NCI-H2171 (cell line): ENCODE results near the gene REV1.

Source experiments
- DNase-seq: peaks from one replicate; lab custom pipeline; 2025; lab: John Stamatoyannopoulos, UW

The REV1 gene

DNA sequence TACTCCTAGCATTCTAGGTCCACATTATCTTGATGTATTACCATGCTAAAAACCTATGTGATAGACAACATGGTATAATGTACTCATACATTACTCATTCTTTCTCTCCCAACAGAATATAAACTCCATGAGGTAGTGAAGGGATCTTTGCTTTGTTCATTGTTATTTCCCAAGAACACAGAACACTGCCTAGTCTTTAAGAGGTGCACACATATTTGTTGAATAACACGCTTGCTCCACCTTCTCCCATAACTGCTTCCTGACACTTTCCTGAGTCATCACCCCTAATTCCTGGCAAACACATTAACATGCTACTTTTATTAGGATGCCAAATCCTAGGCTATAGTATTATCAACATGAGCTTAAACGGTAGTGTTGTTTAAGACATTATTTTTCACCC lies 41.3 kb downstream of the REV1 start:
- DNase-seq: no peak

GRCh38 chr2:99445065-99445464 lies 44.8 kb downstream of the REV1 start:
- no peak for DNase-seq

DNA sequence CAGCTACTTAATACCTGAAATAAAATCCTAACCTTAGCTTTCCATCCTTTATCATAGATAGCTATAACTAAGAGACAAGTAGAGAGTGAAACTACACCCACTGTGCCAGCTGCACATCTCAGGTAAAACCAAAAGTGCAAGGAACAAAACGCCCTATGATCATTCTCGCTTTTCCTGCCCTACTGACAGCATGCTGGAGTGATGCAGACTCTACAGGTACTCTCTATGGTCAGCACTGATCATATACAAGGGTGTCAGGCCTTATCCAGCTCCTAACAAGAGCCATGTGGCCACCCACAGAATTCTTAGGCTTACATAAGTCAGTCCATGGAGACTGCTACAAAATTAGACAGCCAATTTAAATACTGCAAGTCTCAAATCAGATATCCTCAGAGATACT lies 45.6 kb downstream of the REV1 start:
- no peak for DNase-seq

- no peak for DNase-seq
Measured at GRCh38 chr2:99442837-99443236, 47.0 kb downstream of the REV1 start.

DNA sequence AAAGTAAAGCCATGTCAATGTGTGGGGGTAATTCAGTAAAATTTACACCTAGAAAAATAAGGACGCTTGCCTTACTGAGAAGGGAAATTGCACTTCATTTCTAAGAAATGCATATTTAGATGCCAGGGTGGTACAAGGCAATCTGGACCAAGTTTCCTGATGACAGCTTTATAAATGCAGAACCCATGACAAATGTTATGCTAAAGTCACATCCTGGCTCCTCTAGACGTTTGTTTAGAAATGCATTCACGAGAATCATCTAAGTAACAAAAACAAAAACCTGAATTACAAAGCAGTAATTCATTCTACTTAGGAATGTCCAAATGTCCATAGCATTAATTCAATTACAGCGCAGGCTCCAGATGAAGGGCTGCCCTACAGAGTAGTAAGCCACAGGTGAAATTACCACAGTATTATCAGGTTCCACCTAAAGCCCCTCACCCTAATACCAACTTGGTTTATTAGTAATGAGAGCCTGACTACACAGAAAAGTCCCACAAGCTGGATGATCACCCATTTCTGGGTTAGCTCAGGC lies 49.8 kb downstream of the REV1 start:
- DNase-seq: no peak

GRCh38 chr2:99436874-99437273 lies 52.9 kb downstream of the REV1 start:
- DNase-seq: no peak

DNA sequence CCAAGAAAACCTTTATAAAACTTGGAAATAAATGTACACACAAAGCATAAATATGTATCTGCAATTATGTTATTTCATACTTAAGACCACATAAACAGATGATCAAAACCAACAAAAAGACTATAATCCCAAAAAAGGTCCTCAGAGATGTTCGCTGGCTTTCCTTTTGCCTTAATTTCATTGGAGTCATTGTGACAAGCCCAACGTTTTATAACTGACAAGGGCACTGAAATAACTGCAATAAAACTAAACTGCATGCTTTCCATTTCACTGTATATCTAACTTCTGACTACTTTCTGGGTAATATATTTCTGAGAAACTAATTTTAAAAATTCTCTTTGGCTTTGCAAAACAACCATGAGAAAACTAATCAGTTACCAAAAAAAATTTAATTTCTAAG lies 56.5 kb downstream of the REV1 start:
- DNase-seq: no peak

- DNase-seq: no peak
Measured at GRCh38 chr2:99431587-99432275, 58.1 kb downstream of the REV1 start.

DNA sequence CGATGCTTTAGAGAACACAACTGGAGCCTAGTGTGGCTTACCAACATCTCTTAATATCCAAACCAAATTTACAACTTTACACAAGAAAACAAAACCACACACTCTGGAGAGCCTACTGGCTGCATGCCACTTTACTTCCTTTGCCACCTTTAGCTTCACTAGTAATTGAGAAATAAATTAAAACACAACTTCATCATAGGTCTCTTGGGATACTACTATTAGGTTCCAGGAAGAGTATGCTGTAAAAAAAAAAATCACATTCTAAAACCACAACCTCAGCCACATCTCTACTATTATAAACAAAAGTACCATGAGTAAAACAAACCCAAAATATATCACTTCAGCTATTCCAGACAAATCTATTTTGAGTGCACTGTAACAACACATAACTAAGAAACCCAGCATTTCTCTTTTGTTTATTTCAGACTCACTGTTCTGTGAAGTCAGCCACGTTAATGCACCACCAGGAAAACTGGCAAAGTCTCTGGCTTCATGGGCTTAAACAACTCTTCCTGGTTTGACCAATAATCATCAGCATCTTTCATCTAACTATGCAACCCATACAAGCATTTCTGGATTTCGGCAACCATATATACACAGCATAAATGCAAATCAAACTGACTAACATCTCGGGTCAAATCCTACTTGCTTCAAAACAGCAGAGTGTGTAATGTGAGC lies 59.1 kb downstream of the REV1 start:
- DNase-seq: no peak

- DNase-seq: no peak
Measured at GRCh38 chr2:99425022-99425421, 64.8 kb downstream of the REV1 start.

- DNase-seq: no peak
Measured at GRCh38 chr2:99424371-99424770, 65.4 kb downstream of the REV1 start.

DNA sequence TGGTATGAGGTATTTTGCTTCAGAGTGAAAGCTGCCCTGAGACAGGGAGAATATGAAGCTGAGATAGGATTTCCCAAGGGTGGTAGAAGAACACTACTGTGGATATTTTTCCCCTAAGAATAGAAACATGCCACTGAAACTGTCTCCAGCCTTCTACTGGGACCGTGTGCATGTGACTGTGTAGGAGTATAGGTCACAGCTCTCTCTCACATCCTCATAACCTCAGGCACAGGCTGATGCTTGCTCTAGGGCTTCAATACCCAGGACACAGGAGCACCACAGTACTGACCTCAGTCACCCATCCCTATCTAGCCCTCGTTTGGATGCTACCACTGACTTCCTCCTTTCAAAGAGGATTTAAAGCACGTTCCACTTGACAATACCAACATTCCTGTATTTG lies 67.2 kb downstream of the REV1 start:
- DNase-seq: no peak

DNA sequence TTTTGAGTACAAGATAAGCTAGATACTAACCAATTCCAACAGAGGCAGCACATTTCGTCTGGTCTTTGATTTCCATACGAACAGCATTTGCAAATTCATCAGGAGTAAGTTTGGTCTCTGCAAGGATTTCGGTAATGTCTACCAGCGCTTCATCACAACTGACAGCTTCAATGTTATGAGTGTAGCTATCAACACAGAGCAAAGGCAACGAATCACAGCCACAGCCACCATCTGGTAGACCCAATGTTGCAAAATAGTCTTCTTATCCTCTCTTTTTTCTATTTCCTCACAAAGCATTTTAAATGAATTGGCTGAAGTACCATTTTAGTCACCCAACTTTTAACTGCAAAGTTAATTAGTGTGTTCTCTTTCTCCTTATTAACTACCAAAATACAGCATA lies 68.3 kb downstream of the REV1 start:
- DNase-seq: no peak

GRCh38 chr2:99420751-99421299 lies 69.0 kb downstream of the REV1 start:
- DNase-seq: no peak

DNA sequence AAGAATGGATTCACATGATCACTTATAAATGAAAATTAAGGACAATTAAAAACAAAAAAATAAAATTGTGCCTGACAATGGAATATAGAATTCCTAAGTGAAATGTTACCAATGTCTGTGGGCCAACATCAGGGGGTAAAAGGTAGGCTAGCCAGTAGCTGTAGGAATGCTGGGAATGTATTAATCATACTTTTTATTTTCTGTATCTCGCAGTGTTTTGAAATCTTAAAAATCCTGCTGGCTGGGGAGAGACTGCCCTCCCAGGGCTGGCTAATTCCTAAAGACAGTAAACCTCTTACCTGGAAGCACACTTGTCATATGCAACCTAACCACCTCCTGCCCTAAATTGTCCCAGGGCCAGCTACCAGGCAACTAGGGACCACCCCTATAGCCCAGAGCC lies 69.8 kb downstream of the REV1 start:
- no peak for DNase-seq

DNA sequence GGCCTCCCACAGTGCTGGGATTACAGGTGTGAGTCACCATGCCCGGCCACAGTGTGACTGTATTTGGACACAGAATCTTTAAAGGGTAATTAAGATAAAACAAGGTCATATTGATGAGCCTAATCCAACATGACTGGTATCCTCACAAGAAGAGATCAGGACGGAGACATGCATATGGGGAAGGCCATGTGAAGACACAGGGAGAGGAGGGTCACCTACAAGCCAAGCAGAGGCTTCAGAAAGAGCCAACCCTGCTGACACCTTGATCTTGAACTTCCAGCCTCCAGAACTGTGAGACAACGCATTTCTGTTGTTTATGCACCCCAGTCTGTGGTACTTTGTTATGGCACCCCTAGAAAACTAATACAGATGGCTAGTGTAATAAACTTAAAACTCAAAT lies 72.4 kb downstream of the REV1 start:
- no peak for DNase-seq

DNA sequence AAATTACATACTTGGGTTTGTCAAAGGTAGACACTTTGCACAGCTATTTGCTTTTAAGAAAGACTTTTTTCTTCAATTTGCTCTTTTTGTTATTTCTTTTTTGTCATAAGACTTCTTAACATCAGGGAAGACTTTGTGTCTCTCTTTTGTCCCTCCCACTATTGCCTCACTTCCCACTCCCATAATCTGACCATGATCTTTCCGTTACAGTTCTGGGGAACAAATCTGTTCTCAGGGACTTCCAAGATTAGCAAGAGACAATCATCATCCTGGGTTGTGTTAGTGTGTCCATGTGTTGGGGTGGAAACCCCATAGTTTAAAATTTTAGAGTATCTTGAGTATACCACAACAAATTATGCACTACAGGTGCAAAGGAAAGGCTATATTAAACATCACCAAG lies 75.3 kb downstream of the REV1 start:
- DNase-seq: no peak

GRCh38 chr2:99410276-99410675 lies 79.5 kb downstream of the REV1 start:
- DNase-seq: no peak

DNA sequence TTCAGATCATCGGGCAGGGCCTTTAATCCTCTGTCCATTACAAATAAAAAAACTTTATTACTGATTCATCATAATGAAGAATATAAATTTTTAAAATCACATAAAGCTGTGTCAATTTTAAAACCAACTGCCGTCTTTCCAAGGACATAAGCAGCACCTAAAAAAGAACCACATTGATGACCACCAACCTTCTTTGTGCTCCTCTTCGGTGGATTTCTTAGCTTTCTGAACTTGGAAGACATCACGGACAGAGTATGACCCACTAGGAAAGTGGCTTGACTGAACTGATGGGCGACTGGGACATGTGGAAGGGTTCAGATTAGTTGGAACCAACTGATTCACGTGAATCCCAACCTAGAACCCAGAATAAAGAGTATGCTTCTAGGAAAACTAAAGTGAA lies 83.7 kb downstream of the REV1 start:
- DNase-seq: no peak

- DNase-seq: no peak
Measured at GRCh38 chr2:99404797-99405669, 84.8 kb downstream of the REV1 start.

DNA sequence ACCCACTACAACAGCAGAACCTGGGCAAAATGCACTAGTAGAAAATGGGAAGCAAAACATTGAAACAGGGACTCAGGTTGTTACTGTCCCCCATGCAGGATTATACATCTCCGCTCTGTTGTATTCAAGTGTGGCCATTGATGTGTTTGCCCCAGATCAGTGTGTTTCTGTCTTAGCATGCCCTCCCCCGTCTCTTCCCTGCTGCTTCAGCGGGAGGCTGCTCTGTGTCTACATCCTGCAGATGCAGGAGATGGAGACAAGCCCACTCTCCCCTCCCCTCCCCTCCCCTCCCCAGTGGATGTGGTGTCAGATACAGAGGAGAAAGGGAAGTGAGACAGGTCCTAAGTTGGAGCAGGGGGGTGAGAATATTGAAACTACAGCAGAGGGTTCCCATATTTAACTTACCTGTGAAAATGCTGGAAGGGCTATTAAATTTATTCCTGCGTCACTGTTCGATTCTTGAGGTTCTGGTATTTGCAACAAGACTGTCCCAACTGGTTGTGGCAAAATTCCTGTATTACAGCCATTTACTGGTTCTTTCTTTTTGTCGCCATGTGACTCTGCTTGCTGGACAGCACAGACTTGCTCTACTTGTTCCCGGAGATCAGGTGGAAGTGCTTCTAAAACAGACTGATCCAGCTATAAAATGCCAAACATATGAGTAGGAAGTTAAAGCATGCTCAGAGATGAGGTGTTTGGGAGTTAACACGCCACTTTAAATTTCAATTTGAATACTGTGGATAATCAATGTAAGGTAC lies 85.6 kb downstream of the REV1 start:
- DNase-seq: no peak

GRCh38 chr2:99403524-99403923 lies 86.3 kb downstream of the REV1 start:
- DNase-seq: no peak
